Upper lobe of left lung (tissue), 4 donors: ENCODE results near the gene PEF1.

Source experiments
- EP300 ChIP-seq, 4 donors: sonication (generic); formaldehyde crosslinking; IDR thresholded peaks; one replicate each; pipeline ENCODE4 v1.5.1; 2017; ENCODE audit warnings: antibody characterized with exemption in 4 of 4, control low read depth in 2 of 4
- POLR2A ChIP-seq, 4 donors: fragments of 450-650 bp; IDR thresholded peaks; one replicate each; pipeline ENCODE4 v1.5.1; 2016 to 2017; ENCODE audit warnings: antibody characterized with exemption in 4 of 4, mild to moderate bottlenecking in 2 of 4
- POLR2AphosphoS5 ChIP-seq, 2 donors: sonication (generic); formaldehyde crosslinking; IDR thresholded peaks; one replicate each; pipeline ENCODE4 v1.5.1; 2017; ENCODE audit warnings: antibody characterized with exemption in 2 of 2
- TF ChIP-seq, protein P1 (sequence below), 6 experiments: fragments of 450-650 bp in 4 of 6; fragments of 200-600 bp in 2 of 6; sonication (generic) in 2 of 6; IDR thresholded peaks; one replicate each; pipeline ENCODE4 v1.5.1; 2016 to 2019; ENCODE audit warnings: antibody characterized with exemption in 6 of 6

DNA sequence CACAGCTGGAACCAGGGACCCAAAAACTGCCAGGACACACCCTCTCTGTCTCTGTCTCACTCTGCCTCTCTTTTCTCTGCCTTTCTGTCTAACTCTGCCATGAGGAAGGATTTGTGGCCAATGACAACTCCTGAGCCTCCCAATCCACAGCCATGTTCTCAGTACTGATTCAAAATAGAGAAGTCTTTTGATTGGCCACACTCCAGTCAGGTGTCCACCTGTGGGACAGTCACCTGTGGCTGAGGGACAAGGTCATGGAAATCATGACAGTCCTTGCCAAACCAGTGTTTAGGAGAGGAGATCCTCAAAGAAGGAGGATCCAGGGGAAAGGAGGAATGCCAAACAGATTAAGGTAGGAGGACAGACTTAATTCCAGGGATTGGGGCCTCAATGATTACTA is 52.5 kb downstream of the PEF1 start:
- TF ChIP-seq POLR2A (IDR thresholded peaks at IDR 0.05) (no peak), EP300 (IDR thresholded peaks at IDR 0.05) (no peak), POLR2AphosphoS5 (IDR thresholded peaks at IDR 0.05) (no peak)
- TF ChIP-seq, protein P1, sequence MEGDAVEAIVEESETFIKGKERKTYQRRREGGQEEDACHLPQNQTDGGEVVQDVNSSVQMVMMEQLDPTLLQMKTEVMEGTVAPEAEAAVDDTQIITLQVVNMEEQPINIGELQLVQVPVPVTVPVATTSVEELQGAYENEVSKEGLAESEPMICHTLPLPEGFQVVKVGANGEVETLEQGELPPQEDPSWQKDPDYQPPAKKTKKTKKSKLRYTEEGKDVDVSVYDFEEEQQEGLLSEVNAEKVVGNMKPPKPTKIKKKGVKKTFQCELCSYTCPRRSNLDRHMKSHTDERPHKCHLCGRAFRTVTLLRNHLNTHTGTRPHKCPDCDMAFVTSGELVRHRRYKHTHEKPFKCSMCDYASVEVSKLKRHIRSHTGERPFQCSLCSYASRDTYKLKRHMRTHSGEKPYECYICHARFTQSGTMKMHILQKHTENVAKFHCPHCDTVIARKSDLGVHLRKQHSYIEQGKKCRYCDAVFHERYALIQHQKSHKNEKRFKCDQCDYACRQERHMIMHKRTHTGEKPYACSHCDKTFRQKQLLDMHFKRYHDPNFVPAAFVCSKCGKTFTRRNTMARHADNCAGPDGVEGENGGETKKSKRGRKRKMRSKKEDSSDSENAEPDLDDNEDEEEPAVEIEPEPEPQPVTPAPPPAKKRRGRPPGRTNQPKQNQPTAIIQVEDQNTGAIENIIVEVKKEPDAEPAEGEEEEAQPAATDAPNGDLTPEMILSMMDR (IDR thresholded peaks at IDR 0.05), result no peak
